Kidney (tissue), 14 donors: ENCODE measurements around the gene SLC35E2B. TPM values are rescaled to one million over a fixed set of nuclear protein-coding genes. Genes with fewer than 3 reads are reported as not detected.

Source experiments
- DNase-seq, 5 donors: peaks; one replicate each; pipeline ENCODE4 v3.0.0-alpha.2; 2013 to 2020
- FAIRE-seq: peaks from 2 replicates; lab custom pipeline; 2012; peaks lifted over from hg19 to GRCh38; lab: Jason Lieb, UNC
- H3K27ac ChIP-seq, 2 donors: one replicate each; pipeline ENCODE4 v1.7.0; 2013; ENCODE audit warnings: low read depth in 2 of 2, low read length in 2 of 2, inconsistent platforms in 1 of 2
- H3K27me3 ChIP-seq: one replicate; pipeline ENCODE4 v1.7.1; 2013; ENCODE audit warnings: low read length, inconsistent platforms; ENCODE audit not compliant: control insufficient read depth, insufficient read depth
- H3K36me3 ChIP-seq, 3 donors: one replicate each; pipeline versions ENCODE4 v1.7.0 to v1.7.1; 2013; ENCODE audit warnings: low read length in 3 of 3, control low read depth in 1 of 3, inconsistent platforms in 1 of 3; ENCODE audit not compliant: insufficient read depth in 3 of 3, control insufficient read depth in 2 of 3
- H3K4me1 ChIP-seq, 3 donors: one replicate each; pipeline versions ENCODE4 v1.7.0 to v1.7.1; 2013; ENCODE audit warnings: low read length in 3 of 3, inconsistent platforms in 1 of 3, low read depth in 1 of 3; ENCODE audit not compliant: control insufficient read depth in 2 of 3, insufficient read depth in 2 of 3
- H3K4me3 ChIP-seq, 3 donors: one replicate each; pipeline versions ENCODE4 v1.7.0 to v1.8.1; 2013; ENCODE audit warnings: low read length in 3 of 3, control low read depth in 1 of 3, inconsistent platforms in 1 of 3
- H3K9ac ChIP-seq, 3 donors: one replicate each; pipeline versions ENCODE4 v1.7.0 to v1.7.1; 2013; ENCODE audit warnings: low read length in 3 of 3, control low read depth in 1 of 3, inconsistent platforms in 1 of 3
- H3K9me3 ChIP-seq, 3 donors: one replicate each; pipeline versions ENCODE4 v1.7.0 to v1.7.1; 2013; ENCODE audit warnings: low read length in 3 of 3, control low read depth in 1 of 3, inconsistent platforms in 1 of 3; ENCODE audit not compliant: control insufficient read depth in 2 of 3, insufficient read depth in 1 of 3
- CTCF ChIP-seq: IDR thresholded peaks from 3 replicates; pipeline ENCODE4 v1.5.1; 2012; ENCODE audit warnings: mild to moderate bottlenecking, moderate library complexity, borderline replicate concordance; ENCODE audit not compliant: insufficient read depth; ENCODE audit errors: extremely low read depth
- intact Hi-C: fragments of 100-400 bp; cut with DNase I; formaldehyde crosslinking; loops from one replicate; pipeline ENCODE4 v1.11.1; 2022
- polyA plus RNA-seq: library from polyadenylated mRNA; stranded (reverse); fragments of 350-450 nt; fragmentation: Illumina TruSeq; extraction: RNeasy Lipid Tissue Mini Kit (QIAGEN cat#74804); gene quantifications from one replicate; pipeline ENCODE4 v1.2.3, GENCODE V29; 2014; ENCODE audit warnings: low read depth, low replicate concordance; ENCODE audit not compliant: insufficient read depth
- total RNA-seq: library from RNA; stranded (reverse); fragmentation: NEBNext Ultra II Directional; extraction: Animal tissue kit (Norgen Biotek cat#: 25700); gene quantifications from one replicate; pipeline ENCODE4 v1.2.1, GENCODE V29; 2021
- donor health status: control.
- donor health status: control.
- donor health status: control.
- donor health status: control.
- donor health status: control.
- donor health status: DM: yes; HTN: yes; CAD: no.
- donor health status: Normal renal cell carcinoma (clear cell type).

Gene SLC35E2B
- total and polyA plus RNA-seq, 2 donors from 2014 or later: 11.3 to 50.2 TPM

GRCh38 chr1:1628754-1629429 lies 63.7 kb downstream of the SLC35E2B start:
- no peak for FAIRE-seq
- intact Hi-C loops: no loop called here
- Histone ChIP-seq H3K9me3 (no peaks in the 10 kb centered on the region), H3K27ac (no peak overlapping the region), H3K27me3 (no peaks in the 10 kb centered on the region), H3K36me3 (no peaks in the 10 kb centered on the region), H3K4me3 (no peak overlapping the region), H3K4me1 (no peaks in the 10 kb centered on the region), H3K9ac (no peak overlapping the region)
- TF ChIP-seq CTCF: no peak
- DNase-seq: peak in 4 of 5 donors; percentile 21 to 80 (median 44)

DNA sequence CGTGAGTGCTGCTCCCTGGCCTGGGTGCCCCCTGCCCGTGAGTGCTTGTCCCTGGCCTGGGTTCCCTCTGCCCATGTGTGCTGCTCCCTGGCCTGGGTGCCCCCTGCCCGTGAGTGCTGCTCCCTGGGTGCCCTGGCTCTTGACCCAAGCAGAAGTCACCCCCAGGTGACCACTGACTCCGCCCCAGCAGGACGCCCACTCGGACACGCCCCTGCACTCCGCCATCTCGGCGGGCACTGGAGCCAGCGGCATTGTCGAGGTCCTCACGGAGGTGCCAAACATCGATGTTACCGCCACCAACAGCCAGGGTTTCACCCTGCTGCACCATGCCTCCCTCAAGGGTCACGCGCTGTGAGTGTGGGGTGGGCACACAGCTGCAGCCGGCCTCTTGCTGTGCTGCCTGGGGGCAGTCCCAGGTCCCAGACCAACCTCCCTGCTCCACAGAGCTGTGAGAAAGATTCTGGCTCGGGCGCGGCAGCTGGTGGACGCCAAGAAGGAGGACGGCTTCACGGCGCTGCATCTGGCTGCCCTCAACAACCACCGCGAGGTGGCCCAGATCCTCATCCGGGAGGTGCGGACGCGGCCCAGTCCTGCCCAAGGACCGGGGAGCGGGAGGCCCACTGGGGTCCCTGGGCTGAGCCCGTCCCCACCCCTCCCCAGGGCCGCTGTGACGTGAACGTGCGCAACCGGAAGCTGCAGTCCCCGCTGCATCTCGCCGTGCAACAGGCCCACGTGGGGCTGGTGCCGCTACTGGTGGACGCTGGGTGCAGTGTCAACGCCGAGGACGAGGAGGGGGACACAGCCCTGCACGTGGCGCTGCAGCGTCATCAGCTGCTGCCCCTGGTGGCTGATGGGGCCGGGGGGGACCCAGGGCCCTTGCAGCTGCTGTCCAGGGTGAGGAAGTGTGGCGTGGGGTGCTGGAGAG lies 64.5 kb downstream of the SLC35E2B start:
- Histone ChIP-seq H3K9ac (no peak overlapping the region), H3K36me3 (no peaks in the 10 kb centered on the region), H3K27ac (no peak overlapping the region), H3K4me3 (no peak overlapping the region), H3K9me3 (no peaks in the 10 kb centered on the region), H3K4me1 (no peaks in the 10 kb centered on the region), H3K27me3 (no peaks in the 10 kb centered on the region)
- intact Hi-C loops: no loop called here
- no peak for FAIRE-seq
- no peak for TF ChIP-seq CTCF
- peak in 3 of 5 donors; percentile 10 to 79 (median 59) for DNase-seq

DNA sequence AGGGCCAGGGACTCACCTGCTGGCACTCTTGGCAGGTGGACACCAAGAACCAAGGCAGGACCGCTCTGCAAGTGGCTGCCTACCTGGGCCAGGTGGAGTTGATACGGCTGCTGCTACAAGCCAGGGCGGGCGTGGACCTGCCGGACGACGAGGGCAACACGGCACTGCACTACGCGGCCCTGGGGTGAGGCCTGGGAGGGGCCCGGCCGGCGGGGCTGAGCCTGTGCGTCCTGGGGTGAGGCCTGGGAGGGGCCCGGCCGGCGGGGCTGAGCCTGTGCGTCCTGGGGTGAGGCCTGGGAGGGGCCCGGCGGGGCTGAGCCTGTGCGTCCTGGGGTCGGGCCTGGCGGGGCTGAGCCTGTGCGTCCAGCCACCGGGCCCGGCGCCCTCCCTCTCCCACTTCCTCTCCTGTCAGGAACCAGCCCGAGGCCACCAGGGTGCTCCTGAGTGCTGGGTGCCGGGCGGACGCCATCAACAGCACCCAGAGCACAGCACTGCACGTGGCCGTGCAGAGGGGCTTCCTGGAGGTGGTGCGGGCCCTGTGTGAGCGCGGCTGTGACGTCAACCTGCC lies 65.2 kb downstream of the SLC35E2B start:
- Histone ChIP-seq H3K4me1 (no peaks in the 10 kb centered on the region), H3K27me3 (no peaks in the 10 kb centered on the region), H3K4me3 (no peak overlapping the region), H3K9ac (no peak overlapping the region), H3K9me3 (no peaks in the 10 kb centered on the region), H3K36me3 (no peaks in the 10 kb centered on the region), H3K27ac (no peak overlapping the region)
- intact Hi-C loops: no loop called here
- DNase-seq (peak in 1 of 5 donors; percentile 50), FAIRE-seq (no peak)
- no peak for TF ChIP-seq CTCF
